ENCODE data around the gene ERCC6L2. TPM values are rescaled to one million over a fixed set of nuclear protein-coding genes. Genes with fewer than 3 reads are reported as not detected.

The ERCC6L2 gene
- total and polyA plus RNA-seq, 2 experiments from 2014 or later: 33.5 to 80.6 TPM

DNA sequence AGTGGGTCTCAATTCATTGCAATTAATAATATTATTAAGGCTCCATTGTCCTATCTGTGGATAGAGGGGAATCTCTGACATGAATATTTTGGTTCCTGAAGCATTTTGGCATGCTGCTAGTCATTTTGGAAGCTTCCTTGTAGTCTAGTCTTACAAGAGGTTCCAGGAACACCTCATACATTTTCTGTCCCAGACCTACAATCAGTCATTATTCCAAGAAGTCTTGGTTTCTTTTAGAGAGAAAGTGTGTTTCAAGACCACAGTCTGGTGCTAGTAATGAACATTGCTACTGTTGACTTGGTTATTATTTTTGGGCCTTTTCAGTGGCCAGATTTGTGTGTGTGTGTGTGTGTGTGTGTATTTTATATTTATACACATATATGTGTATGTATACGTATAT, 98.9 kb downstream of the ERCC6L2 start (continued):
- TF ChIP-seq, protein P1, sequence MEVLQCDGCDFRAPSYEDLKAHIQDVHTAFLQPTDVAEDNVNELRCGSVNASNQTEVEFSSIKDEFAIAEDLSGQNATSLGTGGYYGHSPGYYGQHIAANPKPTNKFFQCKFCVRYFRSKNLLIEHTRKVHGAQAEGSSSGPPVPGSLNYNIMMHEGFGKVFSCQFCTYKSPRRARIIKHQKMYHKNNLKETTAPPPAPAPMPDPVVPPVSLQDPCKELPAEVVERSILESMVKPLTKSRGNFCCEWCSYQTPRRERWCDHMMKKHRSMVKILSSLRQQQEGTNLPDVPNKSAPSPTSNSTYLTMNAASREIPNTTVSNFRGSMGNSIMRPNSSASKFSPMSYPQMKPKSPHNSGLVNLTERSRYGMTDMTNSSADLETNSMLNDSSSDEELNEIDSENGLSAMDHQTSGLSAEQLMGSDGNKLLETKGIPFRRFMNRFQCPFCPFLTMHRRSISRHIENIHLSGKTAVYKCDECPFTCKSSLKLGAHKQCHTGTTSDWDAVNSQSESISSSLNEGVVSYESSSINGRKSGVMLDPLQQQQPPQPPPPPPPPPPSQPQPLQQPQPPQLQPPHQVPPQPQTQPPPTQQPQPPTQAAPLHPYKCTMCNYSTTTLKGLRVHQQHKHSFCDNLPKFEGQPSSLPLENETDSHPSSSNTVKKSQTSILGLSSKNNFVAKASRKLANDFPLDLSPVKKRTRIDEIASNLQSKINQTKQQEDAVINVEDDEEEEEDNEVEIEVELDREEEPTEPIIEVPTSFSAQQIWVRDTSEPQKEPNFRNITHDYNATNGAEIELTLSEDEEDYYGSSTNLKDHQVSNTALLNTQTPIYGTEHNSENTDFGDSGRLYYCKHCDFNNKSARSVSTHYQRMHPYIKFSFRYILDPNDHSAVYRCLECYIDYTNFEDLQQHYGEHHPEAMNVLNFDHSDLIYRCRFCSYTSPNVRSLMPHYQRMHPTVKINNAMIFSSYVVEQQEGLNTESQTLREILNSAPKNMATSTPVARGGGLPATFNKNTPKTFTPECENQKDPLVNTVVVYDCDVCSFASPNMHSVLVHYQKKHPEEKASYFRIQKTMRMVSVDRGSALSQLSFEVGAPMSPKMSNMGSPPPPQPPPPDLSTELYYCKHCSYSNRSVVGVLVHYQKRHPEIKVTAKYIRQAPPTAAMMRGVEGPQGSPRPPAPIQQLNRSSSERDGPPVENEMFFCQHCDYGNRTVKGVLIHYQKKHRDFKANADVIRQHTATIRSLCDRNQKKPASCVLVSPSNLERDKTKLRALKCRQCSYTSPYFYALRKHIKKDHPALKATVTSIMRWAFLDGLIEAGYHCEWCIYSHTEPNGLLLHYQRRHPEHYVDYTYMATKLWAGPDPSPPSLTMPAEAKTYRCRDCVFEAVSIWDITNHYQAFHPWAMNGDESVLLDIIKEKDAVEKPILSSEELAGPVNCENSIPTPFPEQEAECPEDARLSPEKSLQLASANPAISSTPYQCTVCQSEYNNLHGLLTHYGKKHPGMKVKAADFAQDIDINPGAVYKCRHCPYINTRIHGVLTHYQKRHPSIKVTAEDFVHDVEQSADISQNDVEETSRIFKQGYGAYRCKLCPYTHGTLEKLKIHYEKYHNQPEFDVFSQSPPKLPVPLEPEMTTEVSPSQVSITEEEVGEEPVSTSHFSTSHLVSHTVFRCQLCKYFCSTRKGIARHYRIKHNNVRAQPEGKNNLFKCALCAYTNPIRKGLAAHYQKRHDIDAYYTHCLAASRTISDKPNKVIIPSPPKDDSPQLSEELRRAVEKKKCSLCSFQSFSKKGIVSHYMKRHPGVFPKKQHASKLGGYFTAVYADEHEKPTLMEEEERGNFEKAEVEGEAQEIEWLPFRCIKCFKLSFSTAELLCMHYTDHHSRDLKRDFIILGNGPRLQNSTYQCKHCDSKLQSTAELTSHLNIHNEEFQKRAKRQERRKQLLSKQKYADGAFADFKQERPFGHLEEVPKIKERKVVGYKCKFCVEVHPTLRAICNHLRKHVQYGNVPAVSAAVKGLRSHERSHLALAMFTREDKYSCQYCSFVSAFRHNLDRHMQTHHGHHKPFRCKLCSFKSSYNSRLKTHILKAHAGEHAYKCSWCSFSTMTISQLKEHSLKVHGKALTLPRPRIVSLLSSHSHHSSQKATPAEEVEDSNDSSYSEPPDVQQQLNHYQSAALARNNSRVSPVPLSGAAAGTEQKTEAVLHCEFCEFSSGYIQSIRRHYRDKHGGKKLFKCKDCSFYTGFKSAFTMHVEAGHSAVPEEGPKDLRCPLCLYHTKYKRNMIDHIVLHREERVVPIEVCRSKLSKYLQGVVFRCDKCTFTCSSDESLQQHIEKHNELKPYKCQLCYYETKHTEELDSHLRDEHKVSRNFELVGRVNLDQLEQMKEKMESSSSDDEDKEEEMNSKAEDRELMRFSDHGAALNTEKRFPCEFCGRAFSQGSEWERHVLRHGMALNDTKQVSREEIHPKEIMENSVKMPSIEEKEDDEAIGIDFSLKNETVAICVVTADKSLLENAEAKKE (CRISPR knock-in tag; IDR thresholded peaks at IDR 0.05): no peak
- TF ChIP-seq, protein P2, sequence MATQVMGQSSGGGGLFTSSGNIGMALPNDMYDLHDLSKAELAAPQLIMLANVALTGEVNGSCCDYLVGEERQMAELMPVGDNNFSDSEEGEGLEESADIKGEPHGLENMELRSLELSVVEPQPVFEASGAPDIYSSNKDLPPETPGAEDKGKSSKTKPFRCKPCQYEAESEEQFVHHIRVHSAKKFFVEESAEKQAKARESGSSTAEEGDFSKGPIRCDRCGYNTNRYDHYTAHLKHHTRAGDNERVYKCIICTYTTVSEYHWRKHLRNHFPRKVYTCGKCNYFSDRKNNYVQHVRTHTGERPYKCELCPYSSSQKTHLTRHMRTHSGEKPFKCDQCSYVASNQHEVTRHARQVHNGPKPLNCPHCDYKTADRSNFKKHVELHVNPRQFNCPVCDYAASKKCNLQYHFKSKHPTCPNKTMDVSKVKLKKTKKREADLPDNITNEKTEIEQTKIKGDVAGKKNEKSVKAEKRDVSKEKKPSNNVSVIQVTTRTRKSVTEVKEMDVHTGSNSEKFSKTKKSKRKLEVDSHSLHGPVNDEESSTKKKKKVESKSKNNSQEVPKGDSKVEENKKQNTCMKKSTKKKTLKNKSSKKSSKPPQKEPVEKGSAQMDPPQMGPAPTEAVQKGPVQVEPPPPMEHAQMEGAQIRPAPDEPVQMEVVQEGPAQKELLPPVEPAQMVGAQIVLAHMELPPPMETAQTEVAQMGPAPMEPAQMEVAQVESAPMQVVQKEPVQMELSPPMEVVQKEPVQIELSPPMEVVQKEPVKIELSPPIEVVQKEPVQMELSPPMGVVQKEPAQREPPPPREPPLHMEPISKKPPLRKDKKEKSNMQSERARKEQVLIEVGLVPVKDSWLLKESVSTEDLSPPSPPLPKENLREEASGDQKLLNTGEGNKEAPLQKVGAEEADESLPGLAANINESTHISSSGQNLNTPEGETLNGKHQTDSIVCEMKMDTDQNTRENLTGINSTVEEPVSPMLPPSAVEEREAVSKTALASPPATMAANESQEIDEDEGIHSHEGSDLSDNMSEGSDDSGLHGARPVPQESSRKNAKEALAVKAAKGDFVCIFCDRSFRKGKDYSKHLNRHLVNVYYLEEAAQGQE (IDR thresholded peaks at IDR 0.05; ENCODE audit: unreplicated experiment): no peak

DNA sequence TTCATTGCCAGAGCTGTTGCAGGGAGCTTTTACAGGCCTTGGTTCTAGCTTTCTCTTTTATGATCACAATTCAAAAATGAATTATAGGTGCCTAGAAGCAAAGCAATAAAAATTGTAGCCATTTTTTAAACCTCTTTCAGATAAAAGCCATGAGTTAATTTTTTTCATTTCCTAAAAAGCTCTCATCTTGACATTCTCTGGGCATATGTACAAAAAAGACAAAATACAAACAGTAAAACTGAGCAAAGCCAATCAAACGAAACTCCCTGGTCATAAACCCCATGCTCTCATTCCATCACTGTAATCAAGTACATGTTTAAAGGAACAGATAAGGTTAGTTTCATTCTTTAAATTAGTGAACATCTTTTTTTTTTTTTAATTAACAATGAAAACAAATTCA, 101.9 kb downstream of the ERCC6L2 start:
- H3K27me3 ChIP-seq (ENCODE audit: insufficient read depth): no peaks in the 10 kb centered on the region
- no peak for ATAC-seq
- no peak overlapping the region for H3K4me3 ChIP-seq
- no peak overlapping the region for H3K4me2 ChIP-seq
- no peak overlapping the region for H3K4me3 Mint-ChIP-seq
- no peaks in the 10 kb centered on the region for H4K20me1 ChIP-seq (replicated peaks; ENCODE audit: insufficient read depth)
- no peaks in the 10 kb centered on the region for H3K36me3 ChIP-seq (ENCODE audit: insufficient read depth)
- H3K79me2 ChIP-seq (replicated peaks; ENCODE audit: insufficient read depth): no peaks in the 10 kb centered on the region
- H3K27ac ChIP-seq (ENCODE audit: low read depth): no peak overlapping the region
- H3K27me3 Mint-ChIP-seq (ENCODE audit: insufficient read depth, low read depth, poor library complexity): no peaks in the 10 kb centered on the region
- H3F3A ChIP-seq (replicated peaks; ENCODE audit: low read depth): no peaks in the 10 kb centered on the region
- H3K9me3 Mint-ChIP-seq: no peaks in the 10 kb centered on the region
- DNase-seq (ENCODE audit: low spot score): no peak
- H3K27ac Mint-ChIP-seq: no peak overlapping the region
- H3K9me2 ChIP-seq (ENCODE audit: insufficient read depth): no peaks in the 10 kb centered on the region
- H2AFZ ChIP-seq: no peak overlapping the region
- H3K36me3 Mint-ChIP-seq (ENCODE audit: low read depth): peaks cover 14% of the 10 kb centered on the region
- peaks cover 8% of the 10 kb centered on the region for H3K4me1 Mint-ChIP-seq
- peaks cover 5% of the 10 kb centered on the region; the same call in 1 of the 2 replicates for H3K4me1 ChIP-seq (ENCODE audit: insufficient read depth)
- no peak for TF ChIP-seq CREB1 (CRISPR knock-in tag; IDR thresholded peaks at IDR 0.05; ENCODE audit: low read depth)
- TF ChIP-seq, protein P1 (CRISPR knock-in tag; IDR thresholded peaks at IDR 0.05): no peak
